CD4-positive, alpha-beta T cell treated with Interleukin-2 at 100 ng/mL for 4 hours (primary cell): ENCODE measurements around the gene TRAF3.
A peak's percentile ranks its signal among the peaks of the same experiment; 100 is the strongest.
"Not testable (repeated sequence)": the region's sequence is repeated elsewhere in the genome, so short reads cannot be mapped to it uniquely, and the experiment has no call there.

Source experiments
- DNase-seq: peaks from one replicate; pipeline ENCODE4 v3.0.0-alpha.2; 2020; ENCODE audit warnings: low spot score

Gene TRAF3

DNA sequence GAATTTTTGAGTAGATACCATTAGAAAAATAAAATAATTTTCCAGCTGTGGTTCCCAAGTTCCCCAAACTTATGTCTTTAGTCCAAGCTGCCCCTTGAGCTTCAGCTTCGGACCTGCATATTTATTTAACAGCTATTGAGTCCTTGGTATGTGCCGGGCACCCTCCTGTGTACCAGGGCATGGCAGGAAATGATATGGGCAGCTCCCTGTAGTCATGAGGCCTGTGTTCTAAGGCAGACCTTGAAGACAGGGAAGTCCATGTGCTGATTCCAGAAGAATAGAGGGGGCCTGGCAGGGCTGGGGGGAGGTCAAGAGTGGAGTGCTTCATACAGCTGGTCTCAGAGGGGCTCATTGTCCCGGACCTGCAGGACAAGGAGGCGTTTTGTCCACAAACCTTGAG lies 29.2 kb downstream of the TRAF3 start:
- no peak for DNase-seq

GRCh38 chr14:102807013-102807406 lies 29.8 kb downstream of the TRAF3 start:
- no peak for DNase-seq

DNA sequence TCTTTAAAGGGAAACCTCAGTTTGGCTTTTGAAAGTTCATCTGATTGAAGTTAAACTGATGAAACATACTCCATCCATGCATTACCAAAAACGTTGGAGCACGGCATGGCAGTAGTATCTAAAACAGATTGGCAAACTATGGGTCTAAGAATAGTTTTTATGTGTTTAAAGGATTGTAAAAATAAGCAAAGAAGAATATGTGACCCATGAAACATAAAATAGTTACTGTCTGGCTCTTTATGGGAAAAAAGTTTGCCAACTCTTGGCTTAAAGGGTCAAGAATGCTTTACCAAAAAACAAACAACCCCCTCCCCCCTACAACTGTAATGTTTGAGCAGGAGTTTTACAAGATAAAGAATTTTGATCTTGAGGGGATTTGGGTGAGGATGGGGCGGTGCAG lies 32.6 kb downstream of the TRAF3 start:
- no peak for DNase-seq

DNA sequence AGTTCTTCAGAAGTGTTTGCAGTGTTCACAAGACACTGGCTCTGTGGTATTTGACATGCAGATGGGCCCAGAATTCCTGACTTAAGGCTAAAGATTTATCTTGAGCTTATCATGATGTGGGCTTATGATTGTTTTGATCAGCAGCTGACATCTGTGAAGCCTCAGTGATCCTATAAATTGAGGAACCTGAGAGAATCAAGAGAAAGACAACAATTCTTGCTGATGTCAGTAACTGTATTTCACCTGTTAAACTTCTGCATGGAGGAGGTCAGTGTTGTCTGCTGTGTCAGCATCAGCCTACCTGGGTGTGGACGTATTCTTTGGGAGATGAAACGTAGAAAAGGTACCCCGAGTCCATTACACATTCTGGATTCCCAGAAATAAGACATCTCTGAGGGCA lies 33.3 kb downstream of the TRAF3 start:
- no peak for DNase-seq

- DNase-seq: no peak
Measured at GRCh38 chr14:102811254-102811963, 34.2 kb downstream of the TRAF3 start.

GRCh38 chr14:102811971-102812370 lies 34.7 kb downstream of the TRAF3 start:
- no peak for DNase-seq

GRCh38 chr14:102813691-102814090 lies 36.4 kb downstream of the TRAF3 start:
- no peak for DNase-seq

- DNase-seq: no peak
Measured at GRCh38 chr14:102817318-102817717, 40.1 kb downstream of the TRAF3 start.

GRCh38 chr14:102817942-102818940 lies 41.0 kb downstream of the TRAF3 start:
- DNase-seq: no peak

DNA sequence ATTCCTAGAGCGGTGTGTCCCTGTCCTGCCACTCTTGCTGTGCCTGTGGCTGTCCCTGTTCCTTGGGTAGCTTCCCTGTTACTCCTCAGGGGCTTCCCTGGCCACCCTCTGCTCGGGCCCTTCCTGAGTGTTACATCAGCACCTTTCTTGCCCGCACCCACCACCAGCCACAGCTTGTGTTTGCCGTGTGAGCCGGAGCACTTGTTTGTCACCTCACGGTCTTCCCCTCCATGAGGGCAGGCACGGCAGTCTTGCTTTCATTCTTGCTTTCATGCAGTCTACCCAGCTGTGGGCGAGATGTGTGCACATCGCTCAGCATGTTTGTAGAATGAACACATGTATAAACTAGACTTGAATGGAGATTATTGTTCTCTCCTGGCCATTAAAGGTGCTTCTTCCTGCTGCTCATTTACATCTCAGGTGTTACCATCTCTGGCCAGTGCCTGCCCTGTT lies 42.0 kb downstream of the TRAF3 start:
- peak; percentile 55 for DNase-seq

DNA sequence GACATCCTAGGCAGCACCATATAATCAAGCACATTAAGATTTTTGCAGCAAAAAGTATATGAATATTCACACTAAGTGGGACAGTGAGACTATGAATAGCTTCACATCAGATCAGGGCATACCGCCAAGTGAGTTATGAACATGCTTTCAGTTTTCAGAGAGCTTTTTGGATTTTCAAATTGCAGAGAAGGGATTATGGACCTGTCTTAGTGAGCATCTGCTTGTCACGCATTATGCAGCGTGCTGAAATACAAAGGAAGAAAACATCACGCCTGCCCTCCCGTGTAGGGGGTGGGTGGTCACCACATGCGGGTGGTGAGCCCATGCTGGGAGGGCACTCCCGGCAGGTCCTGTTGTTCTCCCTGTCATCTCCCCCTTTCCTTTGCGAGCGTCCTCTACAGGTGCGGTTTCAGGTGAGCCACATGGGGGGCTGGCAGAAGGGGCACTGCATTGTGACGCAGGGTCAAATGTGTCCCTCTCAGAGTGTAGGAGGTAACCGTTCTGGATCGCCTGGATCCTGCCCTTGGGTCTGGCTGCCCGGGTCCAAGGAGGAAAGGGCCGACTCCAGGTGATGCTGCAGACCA lies 42.6 kb downstream of the TRAF3 start:
- no peak for DNase-seq

DNA sequence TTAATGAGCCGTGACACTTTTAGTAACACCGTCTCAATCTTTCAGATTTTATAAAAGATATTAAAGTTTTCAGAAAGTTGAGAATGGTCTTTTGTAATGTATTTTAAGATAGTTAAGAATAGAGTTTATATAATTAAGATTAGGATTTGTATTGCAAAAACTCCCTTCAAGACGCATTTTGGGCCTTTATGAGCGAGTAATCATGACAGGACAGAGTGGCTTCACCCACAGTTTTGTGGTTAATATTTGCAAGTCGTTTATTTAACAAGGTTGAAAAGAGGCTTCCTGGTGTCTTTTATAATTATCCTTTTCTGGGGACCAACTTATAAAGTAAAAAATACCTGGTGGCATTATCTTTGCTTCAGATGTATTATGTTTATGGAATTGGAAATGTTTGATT lies 44.0 kb downstream of the TRAF3 start:
- DNase-seq: peak; percentile 20

GRCh38 chr14:102822311-102822863 lies 45.1 kb downstream of the TRAF3 start:
- no peak for DNase-seq

DNA sequence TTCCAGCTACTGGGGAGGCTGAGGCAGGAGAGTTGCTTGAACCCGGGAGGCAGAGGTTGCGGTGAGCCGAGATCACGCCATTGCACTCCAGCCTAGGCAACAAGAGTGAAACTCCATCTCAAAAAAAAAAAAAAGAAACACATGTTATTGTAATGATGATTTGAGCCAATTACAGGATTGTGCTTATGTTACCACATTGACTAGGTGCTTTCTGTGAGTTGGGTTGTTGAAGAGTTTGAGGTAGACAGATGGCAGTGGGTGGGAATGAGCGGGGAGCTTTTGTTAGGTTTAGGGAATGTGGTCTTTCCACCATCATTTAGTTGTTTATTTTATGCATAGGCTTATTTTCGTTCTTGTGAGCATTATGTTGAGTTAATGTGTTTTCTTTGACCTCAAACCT lies 45.6 kb downstream of the TRAF3 start:
- DNase-seq: not testable (repeated sequence)

- no peak for DNase-seq
Measured at GRCh38 chr14:102823546-102823945, 46.3 kb downstream of the TRAF3 start.

GRCh38 chr14:102824832-102825231 lies 47.6 kb downstream of the TRAF3 start:
- no peak for DNase-seq

DNA sequence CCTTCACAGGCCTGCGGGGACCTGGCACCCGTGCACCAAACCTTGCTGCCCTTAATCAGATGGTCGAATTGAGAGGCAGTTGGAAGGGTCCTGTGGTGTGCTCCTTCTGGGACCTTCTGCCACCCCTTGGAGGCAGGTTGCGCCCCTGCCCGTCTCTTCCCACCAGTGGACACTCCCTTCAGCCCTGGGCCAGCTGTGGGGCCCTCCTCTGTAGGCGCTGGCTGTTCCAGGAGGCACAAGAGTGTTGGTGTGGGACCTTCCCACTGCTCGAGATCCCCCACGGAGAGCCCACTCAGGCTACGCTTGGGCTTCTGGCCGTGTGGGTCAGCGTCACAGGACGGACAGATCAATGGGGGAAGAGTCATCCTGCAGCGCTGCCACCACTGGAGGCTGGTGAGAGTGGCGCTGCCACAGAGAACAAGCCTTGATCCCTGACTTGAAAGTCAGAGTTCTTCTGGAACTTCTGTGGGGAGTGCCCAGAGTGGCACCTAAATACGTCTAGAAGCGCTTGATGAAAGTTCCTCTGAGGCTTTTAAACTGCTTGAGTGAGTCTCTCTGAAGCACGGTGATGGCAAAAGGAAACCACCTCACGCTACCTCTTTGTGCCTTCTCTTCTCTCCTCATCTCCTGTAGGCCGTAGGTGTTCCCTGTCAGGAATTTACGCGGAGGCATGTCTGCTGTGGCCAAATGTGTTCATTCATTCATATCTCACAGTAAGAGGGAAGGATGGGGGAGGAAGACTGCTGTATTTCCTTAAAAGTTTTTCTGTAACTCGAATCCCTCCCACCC lies 48.3 kb downstream of the TRAF3 start:
- DNase-seq: no peak

DNA sequence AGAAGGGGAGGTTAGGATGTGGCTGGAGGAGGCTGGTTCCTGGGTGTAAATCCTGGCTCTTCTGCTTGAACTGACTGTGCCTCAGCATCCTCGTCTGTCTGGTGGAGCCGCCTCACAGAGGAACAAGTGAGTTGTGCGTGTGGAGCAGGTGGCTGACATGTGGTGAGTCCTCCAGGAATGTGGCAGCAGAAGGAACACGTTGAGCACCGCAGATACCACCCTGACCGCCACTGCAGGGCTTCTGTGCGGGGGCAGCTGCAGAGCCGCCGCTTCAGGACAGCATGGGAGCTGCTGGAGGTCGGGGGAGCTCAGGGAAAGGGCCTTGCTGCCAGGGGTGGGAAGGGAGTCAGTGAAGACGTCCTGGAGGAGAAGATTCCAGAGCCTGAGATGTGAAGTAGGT lies 48.9 kb downstream of the TRAF3 start:
- no peak for DNase-seq

DNA sequence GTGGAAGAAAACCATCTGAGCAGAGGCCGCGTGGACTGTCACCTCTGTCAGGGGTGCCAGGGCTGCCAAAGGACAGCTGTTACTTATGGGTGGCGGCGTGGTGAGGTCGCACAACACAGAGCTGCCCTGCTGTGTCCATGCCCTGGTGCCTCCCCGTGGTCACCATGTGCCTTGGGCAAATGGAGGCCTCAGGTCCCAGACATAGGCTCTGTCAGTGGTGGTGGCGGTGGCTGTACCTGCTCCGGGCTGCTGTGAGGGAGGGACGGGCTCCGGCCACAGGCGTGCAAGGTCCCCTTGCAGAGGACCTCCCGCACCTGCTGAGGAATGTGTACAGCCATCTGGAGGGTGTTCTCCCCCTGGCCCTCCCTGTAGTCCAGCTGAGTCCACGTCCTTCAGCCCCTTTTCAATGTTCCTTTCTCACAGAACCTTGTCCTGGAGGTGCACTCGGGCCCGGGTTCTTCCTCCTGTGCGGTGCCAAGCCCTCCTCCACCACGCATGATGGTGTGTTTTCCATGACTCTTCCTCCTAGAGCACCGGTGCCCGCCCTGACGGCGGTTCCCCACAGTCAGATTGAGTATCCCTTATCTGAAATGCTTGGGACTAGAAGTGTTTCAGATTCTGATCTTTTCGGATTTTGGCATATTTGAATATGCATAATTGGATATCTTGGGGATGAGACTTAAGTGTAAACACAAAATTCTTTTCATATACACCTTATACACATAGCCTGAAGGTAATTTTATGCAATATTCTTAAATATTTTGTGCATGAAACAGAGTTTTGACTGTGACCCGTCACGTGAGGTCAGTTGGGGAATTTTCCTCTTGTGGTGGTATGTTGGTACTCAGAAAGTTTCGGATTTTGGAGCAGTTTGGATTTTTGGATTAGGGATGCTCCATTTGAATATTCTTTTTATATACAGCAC lies 49.8 kb downstream of the TRAF3 start:
- DNase-seq: no peak

GRCh38 chr14:102827716-102828115 lies 50.5 kb downstream of the TRAF3 start:
- DNase-seq: no peak

DNA sequence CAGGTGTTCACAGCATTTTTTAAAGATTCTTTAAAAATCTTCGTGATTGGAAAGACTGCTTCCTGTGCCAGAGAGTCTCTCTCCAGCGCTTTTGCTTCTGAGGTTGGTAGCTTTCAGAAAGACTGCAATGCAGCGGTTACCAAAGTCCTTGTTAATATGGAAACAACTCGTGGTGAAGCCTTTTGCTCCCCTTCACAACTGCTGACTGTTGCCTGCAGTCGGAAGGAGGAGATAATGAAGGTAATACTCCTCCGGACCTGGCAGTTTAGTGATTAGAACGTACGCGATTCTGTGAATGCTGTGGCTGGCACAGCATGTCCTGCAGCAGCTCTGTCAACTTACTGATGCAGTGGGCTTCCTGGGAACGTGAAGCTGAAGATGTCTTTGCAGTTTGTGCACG lies 50.9 kb downstream of the TRAF3 start:
- no peak for DNase-seq
